Ovary (tissue), 3 donors: ENCODE results near the gene UQCRC1.

Source experiments
- POLR2A ChIP-seq: fragments of 450-650 bp; IDR thresholded peaks from one replicate; pipeline ENCODE4 v1.6.1; 2017; ENCODE audit warnings: antibody characterized with exemption, mild to moderate bottlenecking, moderate library complexity
- TF ChIP-seq, protein P1 (sequence below), 3 donors: fragments of 450-650 bp in 2 of 3; fragments of 200-600 bp in 1 of 3; IDR thresholded peaks; one replicate each; pipeline versions ENCODE4 v1.5.1 to v1.8.0; 2016 to 2022; ENCODE audit warnings: antibody characterized with exemption in 3 of 3, mild to moderate bottlenecking in 1 of 3
- donor health status: DM: no; HTN: no; CAD: no.

- TF ChIP-seq, protein P1, sequence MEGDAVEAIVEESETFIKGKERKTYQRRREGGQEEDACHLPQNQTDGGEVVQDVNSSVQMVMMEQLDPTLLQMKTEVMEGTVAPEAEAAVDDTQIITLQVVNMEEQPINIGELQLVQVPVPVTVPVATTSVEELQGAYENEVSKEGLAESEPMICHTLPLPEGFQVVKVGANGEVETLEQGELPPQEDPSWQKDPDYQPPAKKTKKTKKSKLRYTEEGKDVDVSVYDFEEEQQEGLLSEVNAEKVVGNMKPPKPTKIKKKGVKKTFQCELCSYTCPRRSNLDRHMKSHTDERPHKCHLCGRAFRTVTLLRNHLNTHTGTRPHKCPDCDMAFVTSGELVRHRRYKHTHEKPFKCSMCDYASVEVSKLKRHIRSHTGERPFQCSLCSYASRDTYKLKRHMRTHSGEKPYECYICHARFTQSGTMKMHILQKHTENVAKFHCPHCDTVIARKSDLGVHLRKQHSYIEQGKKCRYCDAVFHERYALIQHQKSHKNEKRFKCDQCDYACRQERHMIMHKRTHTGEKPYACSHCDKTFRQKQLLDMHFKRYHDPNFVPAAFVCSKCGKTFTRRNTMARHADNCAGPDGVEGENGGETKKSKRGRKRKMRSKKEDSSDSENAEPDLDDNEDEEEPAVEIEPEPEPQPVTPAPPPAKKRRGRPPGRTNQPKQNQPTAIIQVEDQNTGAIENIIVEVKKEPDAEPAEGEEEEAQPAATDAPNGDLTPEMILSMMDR (IDR thresholded peaks at IDR 0.05): no peak
- no peak for TF ChIP-seq POLR2A
Measured at GRCh38 chr3:48642605-48643004, 33.2 kb upstream of the UQCRC1 start.
